HG03280 (cell line): ENCODE measurements around the gene NUDT3.
"Not testable (repeated sequence)": the region's sequence is repeated elsewhere in the genome, so short reads cannot be mapped to it uniquely, and the experiment has no call there.

ENCODE experiments used
- ATAC-seq: cut with Tn5 transposase; IDR thresholded peaks from one replicate; pipeline ENCODE4 v1.9.1; 2021; ENCODE audit warnings: mild to moderate bottlenecking, moderate library complexity; ENCODE audit not compliant: unreplicated experiment

Gene NUDT3

GRCh38 chr6:34295721-34296120, 96.7 kb downstream of the NUDT3 start:
- peak; percentile 79 for ATAC-seq

DNA sequence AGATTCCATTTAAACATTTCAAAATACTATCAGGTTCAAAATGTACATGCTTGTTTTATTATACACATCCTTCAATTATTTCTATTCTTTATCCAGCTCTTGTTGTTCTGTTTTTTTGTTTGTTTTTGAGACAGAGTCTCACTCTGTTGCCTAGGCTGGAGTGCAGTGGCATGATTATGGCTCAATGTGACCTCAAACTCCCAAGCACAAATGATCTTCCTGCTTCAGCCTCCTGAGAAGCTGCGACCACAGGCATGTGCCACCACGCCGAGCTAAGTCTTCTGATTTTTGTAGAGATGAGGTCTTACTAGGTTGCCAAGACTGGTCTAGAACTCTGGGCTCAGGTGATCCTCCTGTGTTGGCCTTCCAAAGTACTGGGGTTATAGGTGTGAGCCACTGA, 99.5 kb downstream of the NUDT3 start:
- ATAC-seq = no peak

DNA sequence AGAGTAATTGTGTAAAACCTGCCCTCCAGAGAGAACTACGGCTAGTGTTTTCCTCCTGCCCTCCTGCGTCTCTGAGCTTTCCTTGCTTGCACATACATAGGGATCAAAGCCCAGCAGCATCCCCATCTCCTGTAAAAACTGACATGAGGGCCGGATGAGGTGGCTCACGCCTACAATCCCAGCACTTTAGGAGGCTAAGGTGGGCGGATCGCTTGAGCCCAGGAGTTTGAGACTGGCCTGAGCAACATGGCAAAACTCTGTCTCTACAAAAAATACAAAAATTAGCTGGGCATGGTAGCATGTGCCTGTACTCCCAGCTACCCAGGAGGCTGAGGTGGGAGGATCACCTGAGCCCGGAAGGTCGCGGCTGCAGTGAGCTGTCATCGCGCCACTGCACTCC, 103.3 kb downstream of the NUDT3 start:
- no peak for ATAC-seq

DNA sequence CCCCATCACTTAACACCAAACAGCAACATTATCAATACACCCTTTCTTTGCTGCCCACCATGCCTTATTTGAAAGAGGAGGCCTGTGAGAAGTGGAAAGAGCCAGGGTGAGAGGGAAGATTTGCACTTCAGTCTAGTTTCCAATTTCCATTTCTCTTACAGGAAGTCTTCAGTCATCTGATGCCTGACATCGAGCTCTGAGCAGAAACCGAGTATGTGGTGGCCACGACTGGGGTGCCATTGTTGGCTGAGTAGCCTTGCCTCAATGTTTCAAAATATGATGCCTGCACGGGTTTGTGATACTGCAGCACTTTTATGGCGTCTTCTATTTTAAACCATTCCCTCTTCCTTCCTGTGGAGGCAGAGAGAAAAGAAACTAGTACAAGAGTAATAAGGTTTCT, 103.9 kb downstream of the NUDT3 start:
- no peak for ATAC-seq

GRCh38 chr6:34285448-34286164, 106.9 kb downstream of the NUDT3 start:
- ATAC-seq = no peak

GRCh38 chr6:34284563-34285447, 107.7 kb downstream of the NUDT3 start:
- no peak for ATAC-seq

- ATAC-seq = no peak
These were observed 110.7 kb downstream of the NUDT3 start for GRCh38 chr6:34281702-34282334.

GRCh38 chr6:34280216-34280615, 112.3 kb downstream of the NUDT3 start:
- no peak for ATAC-seq

- no peak for ATAC-seq
These were observed 113.6 kb downstream of the NUDT3 start for GRCh38 chr6:34278833-34279232.

- no peak for ATAC-seq
These were observed 114.7 kb downstream of the NUDT3 start for GRCh38 chr6:34277763-34278112.

DNA sequence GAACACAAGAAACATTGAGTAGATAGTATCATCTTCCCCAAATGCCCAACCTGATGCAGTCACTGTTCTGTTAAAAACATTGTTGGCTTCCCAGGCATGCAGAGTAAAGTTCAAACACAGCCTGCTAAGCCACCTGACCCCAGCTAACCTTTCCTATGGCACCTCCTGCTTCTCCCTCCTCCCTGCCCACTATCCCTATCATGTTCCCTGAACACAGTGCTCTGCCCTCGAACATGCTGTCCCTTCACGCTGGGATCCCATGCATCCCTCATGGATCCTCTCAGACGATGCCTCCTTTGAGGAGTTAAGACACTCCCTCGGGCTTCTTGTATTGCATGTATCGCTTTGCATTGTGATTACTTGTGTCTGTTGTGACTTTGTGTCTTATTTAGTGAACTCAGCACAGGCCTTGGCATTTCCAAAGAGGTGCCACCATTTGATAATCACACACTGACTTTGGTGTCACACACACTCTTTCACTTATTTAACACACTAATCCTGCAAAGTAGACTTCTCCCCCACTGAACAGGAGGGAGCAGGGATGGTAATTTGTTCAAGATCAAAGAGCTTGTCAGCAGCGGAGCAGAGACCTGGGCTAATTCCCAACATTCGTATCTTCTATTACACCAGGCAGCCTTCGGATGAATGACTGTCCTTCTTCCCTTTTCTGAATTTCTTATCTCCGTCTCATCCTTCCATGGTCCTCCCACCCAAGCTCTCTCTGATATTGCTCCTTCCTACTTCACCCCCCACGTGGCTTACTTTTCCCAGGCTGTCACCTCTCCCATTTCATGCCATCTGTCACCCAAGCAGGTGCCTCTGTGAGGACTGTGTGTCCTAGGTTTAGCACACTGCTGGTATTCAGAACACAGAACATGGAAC, 115.3 kb downstream of the NUDT3 start:
- no peak for ATAC-seq

DNA sequence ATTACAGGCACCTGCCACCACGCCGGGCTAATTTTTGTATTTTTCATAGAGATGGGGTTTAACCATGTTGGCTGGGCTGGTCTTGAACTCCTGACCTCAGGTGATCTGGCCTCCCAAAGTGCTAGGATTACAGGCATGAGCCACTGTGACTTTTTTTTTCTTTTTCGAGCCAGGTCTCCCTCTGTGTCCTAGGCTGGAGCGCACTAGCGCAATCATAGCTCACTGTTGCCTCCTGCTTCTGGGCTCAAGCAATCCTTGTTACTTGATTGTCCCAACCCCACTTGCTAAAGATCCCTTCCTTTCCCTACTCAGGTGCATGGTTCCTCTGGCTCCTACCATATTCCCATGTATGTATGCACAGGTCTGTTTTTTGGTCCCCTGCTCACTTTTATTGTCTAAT, 116.3 kb downstream of the NUDT3 start:
- no peak for ATAC-seq

- no peak for ATAC-seq
These were observed 117.2 kb downstream of the NUDT3 start for GRCh38 chr6:34275128-34275804.

GRCh38 chr6:34274129-34274528, 118.3 kb downstream of the NUDT3 start:
- ATAC-seq = no peak

DNA sequence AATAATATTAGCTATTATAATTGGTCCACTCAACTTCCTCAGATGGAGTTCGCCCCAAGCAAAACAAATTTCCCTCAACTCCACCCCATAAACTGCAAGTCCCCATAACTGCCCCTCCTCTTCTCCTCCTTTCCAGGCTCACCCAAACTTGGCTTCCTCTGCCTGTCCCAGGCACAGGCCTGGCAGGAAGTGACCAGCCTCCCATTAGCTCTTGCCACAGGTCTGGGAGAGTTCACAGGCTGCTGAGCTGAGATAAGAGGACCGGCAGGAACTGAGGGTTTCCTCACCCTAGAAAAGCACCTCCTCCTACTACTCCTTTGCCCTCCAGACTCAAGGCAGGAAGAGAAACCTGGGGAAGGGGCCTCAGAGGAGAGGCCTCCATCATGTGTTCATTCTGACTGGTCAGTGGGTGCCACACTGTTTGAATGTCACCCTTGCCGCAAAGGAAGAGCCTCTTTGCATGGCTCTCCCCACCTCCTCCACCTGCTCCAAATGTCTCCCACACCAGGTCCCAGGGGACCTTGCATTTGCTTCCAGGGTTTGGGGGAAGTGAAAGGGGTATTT, 119.1 kb downstream of the NUDT3 start:
- ATAC-seq = no peak

- ATAC-seq = no peak
These were observed 120.2 kb downstream of the NUDT3 start for GRCh38 chr6:34272013-34272926.

GRCh38 chr6:34269658-34270341, 122.7 kb downstream of the NUDT3 start:
- ATAC-seq = not testable (repeated sequence)

GRCh38 chr6:34269132-34269531, 123.3 kb downstream of the NUDT3 start:
- not testable (repeated sequence) for ATAC-seq
